Neural crest cell (in vitro differentiated cells): ENCODE results near the gene ARHGAP10. TPM values are rescaled to one million over a fixed set of nuclear protein-coding genes. Genes with fewer than 3 reads are reported as not detected.

Experiments
- DNase-seq: peaks from one replicate; pipeline ENCODE4 v3.0.0; 2021; ENCODE audit warnings: low read depth, mixed read lengths, low spot score
- H3K27ac Mint-ChIP-seq: one replicate; pipeline ENCODE4 v1.8.0; 2021; ENCODE audit warnings: mild to moderate bottlenecking, mixed read lengths; ENCODE audit not compliant: unreplicated experiment
- H3K27me3 Mint-ChIP-seq: 2 replicates; pipeline ENCODE4 v1.8.0; 2021; ENCODE audit warnings: low read depth, mild to moderate bottlenecking, mixed read lengths
- H3K36me3 Mint-ChIP-seq: 2 replicates; pipeline ENCODE4 v1.8.0; 2021; ENCODE audit warnings: low read depth, mild to moderate bottlenecking, mixed read lengths
- H3K4me1 Mint-ChIP-seq: 2 replicates; pipeline ENCODE4 v1.8.0; 2021; ENCODE audit warnings: mixed read lengths
- H3K4me3 Mint-ChIP-seq: one replicate; pipeline ENCODE4 v1.8.0; 2021; ENCODE audit warnings: mild to moderate bottlenecking, mixed read lengths
- H3K9me3 Mint-ChIP-seq: 2 replicates; pipeline ENCODE4 v1.8.0; 2021; ENCODE audit warnings: mixed read lengths
- total RNA-seq: library from RNA; stranded (reverse); gene quantifications from 2 replicates; pipeline ENCODE4 v1.2.1, GENCODE V29; 2021
- TF ChIP-seq, protein P1 (sequence below): fragments of 200-600 bp; sonication (generic); conservative IDR thresholded peaks from 2 replicates; pipeline ENCODE4 v1.5.0; 2021; ENCODE audit warnings: antibody characterized with exemption, mild to moderate bottlenecking

Gene ARHGAP10
- total RNA-seq, 1 donor from 2014 or later: 4.0 TPM

DNA sequence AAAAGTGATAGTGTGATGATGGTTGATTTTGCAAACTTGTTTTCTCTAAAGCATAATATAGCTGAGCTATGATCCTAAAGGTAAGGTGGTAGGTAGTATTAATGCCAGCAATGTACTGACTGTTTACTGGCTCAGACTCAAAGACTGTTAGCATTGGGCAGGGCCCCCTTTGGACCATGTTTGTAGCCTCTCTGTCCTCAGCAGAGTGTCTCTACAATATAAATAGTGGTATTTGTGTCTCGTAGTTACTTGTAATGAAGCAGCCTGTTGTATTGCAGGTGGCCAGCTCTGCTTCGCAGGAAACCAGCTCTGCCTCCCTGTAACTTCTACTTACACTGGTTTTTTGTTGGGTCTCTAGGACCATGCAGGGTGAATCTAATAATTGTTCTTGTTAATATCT lies 70.5 kb downstream of the ARHGAP10 start:
- Mint-ChIP-seq H3K36me3 (no peaks in the 10 kb centered on the region), H3K9me3 (peaks cover 3% of the 10 kb centered on the region), H3K4me3 (no peak overlapping the region), H3K4me1 (peaks cover 14% of the 10 kb centered on the region), H3K27ac (no peak overlapping the region), H3K27me3 (peaks cover 6% of the 10 kb centered on the region)
- no peak for DNase-seq
- TF ChIP-seq, protein P1, sequence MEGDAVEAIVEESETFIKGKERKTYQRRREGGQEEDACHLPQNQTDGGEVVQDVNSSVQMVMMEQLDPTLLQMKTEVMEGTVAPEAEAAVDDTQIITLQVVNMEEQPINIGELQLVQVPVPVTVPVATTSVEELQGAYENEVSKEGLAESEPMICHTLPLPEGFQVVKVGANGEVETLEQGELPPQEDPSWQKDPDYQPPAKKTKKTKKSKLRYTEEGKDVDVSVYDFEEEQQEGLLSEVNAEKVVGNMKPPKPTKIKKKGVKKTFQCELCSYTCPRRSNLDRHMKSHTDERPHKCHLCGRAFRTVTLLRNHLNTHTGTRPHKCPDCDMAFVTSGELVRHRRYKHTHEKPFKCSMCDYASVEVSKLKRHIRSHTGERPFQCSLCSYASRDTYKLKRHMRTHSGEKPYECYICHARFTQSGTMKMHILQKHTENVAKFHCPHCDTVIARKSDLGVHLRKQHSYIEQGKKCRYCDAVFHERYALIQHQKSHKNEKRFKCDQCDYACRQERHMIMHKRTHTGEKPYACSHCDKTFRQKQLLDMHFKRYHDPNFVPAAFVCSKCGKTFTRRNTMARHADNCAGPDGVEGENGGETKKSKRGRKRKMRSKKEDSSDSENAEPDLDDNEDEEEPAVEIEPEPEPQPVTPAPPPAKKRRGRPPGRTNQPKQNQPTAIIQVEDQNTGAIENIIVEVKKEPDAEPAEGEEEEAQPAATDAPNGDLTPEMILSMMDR: no peak

DNA sequence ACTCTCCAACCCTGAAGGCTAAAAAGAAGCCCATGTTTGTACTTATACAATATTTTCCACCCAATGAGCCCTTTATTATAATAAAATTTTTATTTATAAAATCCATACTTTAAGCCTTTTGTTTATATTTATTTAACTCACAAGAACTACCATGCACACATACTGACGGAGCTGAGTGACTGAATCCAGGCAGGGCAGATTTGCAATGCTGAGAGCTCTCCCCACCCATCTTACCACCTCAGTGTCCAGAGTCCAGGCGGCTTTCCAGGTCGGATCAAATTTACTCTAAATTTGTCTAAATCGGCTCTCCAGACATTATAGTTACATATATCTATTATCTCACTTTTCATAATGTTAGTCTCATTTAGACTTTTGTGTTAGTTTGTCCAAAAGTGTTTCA lies 74.1 kb downstream of the ARHGAP10 start:
- Mint-ChIP-seq H3K4me3 (no peak overlapping the region), H3K27ac (no peak overlapping the region), H3K36me3 (no peaks in the 10 kb centered on the region), H3K4me1 (peaks cover 7% of the 10 kb centered on the region), H3K9me3 (no peaks in the 10 kb centered on the region), H3K27me3 (peaks cover 13% of the 10 kb centered on the region)
- TF ChIP-seq, protein P1: no peak
- DNase-seq: no peak

DNA sequence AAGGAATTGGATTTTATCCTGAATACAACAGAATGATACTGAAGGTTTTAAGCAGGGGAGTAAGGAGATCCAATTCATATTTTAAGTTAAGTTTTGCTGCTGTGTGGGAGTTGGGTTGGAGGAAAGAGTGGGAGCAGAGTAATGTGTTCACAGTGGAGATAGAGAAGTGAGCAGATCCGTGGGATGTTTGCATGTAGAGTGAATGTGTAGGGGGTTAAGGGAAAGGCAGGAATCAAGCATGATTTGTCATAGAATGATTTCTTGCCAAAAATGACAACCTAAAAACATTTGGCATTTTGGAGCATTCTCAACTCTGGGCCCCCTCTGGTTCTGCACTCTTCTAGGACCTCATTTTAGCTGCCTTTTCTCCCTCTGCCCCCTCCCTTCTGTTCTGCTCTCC lies 76.6 kb downstream of the ARHGAP10 start:
- no peak for DNase-seq
- Mint-ChIP-seq H3K36me3 (no peaks in the 10 kb centered on the region), H3K27ac (no peak overlapping the region), H3K4me3 (no peak overlapping the region), H3K9me3 (no peaks in the 10 kb centered on the region), H3K4me1 (no peaks in the 10 kb centered on the region), H3K27me3 (peaks cover 13% of the 10 kb centered on the region)
- TF ChIP-seq, protein P1: no peak

DNA sequence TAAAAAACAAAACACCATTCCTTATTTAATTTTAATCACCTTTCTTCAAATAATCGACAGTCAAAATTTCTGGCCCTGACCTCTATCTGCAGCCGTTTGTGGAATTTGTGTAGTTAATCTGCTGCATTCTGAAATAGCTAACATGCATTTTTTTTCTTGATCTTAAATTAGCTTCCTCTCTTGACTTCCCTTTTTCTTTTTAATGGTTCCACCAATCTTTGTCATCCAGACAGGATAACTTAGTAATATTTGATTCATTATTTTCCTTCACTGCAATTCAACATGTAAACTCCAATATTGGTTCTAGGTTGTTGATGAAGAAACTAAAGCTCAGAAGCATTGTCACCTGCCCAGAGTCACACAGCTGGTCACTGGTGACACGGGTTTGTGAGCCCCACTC lies 77.3 kb downstream of the ARHGAP10 start:
- H3K36me3 Mint-ChIP-seq: no peaks in the 10 kb centered on the region
- H3K27ac Mint-ChIP-seq: no peak overlapping the region
- H3K4me3 Mint-ChIP-seq: no peak overlapping the region
- H3K4me1 Mint-ChIP-seq: no peaks in the 10 kb centered on the region
- no peak for DNase-seq
- TF ChIP-seq, protein P1: no peak
- H3K27me3 Mint-ChIP-seq: peaks cover 13% of the 10 kb centered on the region
- H3K9me3 Mint-ChIP-seq: no peaks in the 10 kb centered on the region

DNA sequence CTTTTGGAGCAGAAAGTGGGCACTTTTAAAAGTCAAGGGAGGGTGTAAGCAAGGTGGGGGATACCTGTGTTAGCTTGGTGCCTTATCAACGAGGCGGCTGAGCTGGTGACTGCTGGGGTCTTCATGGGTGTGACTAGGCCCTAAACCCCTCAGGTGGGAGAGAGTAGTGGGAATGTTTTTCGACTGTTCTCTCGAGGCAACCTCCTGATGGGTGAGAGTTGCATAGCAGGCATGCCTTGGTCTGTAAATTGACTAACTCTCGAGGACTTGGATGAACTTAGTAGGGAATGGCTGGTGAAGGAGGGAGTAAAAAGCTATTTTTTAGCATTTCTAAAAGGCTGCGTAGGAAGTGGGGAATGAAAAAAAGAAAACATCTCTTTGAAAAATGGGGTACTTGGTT lies 80.0 kb downstream of the ARHGAP10 start:
- Mint-ChIP-seq H3K27me3 (peaks cover 6% of the 10 kb centered on the region), H3K9me3 (no peaks in the 10 kb centered on the region), H3K36me3 (no peaks in the 10 kb centered on the region), H3K4me3 (no peak overlapping the region), H3K27ac (no peak overlapping the region), H3K4me1 (no peaks in the 10 kb centered on the region)
- TF ChIP-seq, protein P1: no peak
- no peak for DNase-seq
